Bone marrow (tissue), 2 donors: ENCODE measurements around the gene ITPKC.
A peak's percentile ranks its signal among the peaks of the same experiment; 100 is the strongest.

Experiments used
- DNase-seq, 2 donors: peaks; one replicate each; lab custom pipeline; 2025; lab: John Stamatoyannopoulos, UW

ITPKC gene

GRCh38 chr19:40690693-40691420 lies 26.1 kb upstream of the ITPKC start:
- peak; percentile 77 to 85 for DNase-seq

GRCh38 chr19:40691421-40692211 lies 25.3 kb upstream of the ITPKC start:
- no peak for DNase-seq

- no peak for DNase-seq
These were observed 24.7 kb upstream of the ITPKC start for GRCh38 chr19:40692212-40692551.

- no peak for DNase-seq
These were observed 23.6 kb upstream of the ITPKC start for GRCh38 chr19:40693150-40693788.

GRCh38 chr19:40693896-40694295 lies 23.0 kb upstream of the ITPKC start:
- DNase-seq: no peak

- DNase-seq: no peak
These were observed 21.0 kb upstream of the ITPKC start for GRCh38 chr19:40695881-40696280.

GRCh38 chr19:40697007-40697406 lies 19.9 kb upstream of the ITPKC start:
- DNase-seq: no peak

GRCh38 chr19:40700083-40700482 lies 16.8 kb upstream of the ITPKC start:
- no peak for DNase-seq

- DNase-seq: no peak
These were observed 15.2 kb upstream of the ITPKC start for GRCh38 chr19:40701758-40702157.

- no peak for DNase-seq
These were observed 14.4 kb upstream of the ITPKC start for GRCh38 chr19:40702337-40703012.

- DNase-seq: no peak
These were observed 13.7 kb upstream of the ITPKC start for GRCh38 chr19:40703029-40703755.

GRCh38 chr19:40704491-40705361 lies 12.2 kb upstream of the ITPKC start:
- no peak for DNase-seq

GRCh38 chr19:40705362-40705651 lies 11.6 kb upstream of the ITPKC start:
- no peak for DNase-seq

GRCh38 chr19:40705950-40706619 lies 10.8 kb upstream of the ITPKC start:
- no peak for DNase-seq

- no peak for DNase-seq
These were observed 9.3 kb upstream of the ITPKC start for GRCh38 chr19:40707615-40708014.

GRCh38 chr19:40709817-40710216 lies 7.1 kb upstream of the ITPKC start:
- DNase-seq: no peak

GRCh38 chr19:40713939-40714338 lies 3.0 kb upstream of the ITPKC start:
- no peak for DNase-seq

- DNase-seq: peak; percentile 73 to 89
These were observed 2.2 kb upstream of the ITPKC start for GRCh38 chr19:40714441-40715299.

- DNase-seq: peak in 1 of 2 donors; percentile 7
These were observed 856 bp upstream of the ITPKC start for GRCh38 chr19:40716031-40716481.
